Effector CD8-positive, alpha-beta T cell (primary cell): ENCODE results near the gene EEF2.

Source experiments
- DNase-seq: peaks from one replicate; lab custom pipeline; 2025; lab: John Stamatoyannopoulos, UW
- total RNA-seq, 4 experiments: gene quantifications; one replicate each; lab custom pipeline; 2026; lab: John Stamatoyannopoulos, UW

Gene EEF2
- 2,053 to 3,150 (median 2,567) reads per million in 4 experiments for total RNA-seq

DNA sequence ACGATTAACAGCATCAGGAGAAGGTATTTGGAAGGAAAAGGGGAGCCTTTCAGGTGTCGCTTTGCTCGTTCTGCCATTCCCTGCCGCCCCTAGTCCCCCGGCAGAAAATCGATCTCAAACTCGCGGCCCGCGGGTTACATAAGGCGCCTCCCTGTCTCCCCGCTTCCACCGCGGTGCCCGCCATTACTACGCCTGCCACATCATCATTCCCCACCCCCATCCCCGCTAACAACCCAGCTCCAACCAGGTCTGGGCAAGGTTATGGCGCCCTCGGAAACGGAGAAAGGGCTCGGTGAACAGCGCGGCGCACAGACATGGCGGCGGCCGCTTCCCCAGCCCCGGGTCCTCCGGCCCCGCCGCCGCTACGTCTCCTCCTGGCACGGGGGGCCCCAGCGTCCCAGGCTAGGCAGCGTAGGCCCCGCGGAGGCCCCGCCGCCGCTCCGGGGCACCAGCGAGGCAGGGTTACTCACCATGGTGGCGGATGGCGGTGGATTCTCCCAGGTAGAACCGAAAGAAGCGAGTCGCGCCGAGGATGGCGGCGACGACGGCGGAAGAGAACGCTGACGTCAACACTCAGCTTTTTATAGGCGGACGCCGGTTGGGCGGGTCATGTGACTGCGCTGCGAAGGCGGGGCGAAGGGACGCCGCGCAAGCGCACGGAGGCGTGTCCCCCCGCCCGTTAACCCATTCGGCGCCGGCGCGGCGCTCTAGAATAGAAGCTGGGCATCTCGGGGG, at the start of gene EEF2:
Gene EEF2, minus strand, starts transcription at position 556 of the 735 bp plus-strand sequence. Its CDS starts 83 bp downstream, at position 473.
- DNase-seq = peak; percentile 88

DNA sequence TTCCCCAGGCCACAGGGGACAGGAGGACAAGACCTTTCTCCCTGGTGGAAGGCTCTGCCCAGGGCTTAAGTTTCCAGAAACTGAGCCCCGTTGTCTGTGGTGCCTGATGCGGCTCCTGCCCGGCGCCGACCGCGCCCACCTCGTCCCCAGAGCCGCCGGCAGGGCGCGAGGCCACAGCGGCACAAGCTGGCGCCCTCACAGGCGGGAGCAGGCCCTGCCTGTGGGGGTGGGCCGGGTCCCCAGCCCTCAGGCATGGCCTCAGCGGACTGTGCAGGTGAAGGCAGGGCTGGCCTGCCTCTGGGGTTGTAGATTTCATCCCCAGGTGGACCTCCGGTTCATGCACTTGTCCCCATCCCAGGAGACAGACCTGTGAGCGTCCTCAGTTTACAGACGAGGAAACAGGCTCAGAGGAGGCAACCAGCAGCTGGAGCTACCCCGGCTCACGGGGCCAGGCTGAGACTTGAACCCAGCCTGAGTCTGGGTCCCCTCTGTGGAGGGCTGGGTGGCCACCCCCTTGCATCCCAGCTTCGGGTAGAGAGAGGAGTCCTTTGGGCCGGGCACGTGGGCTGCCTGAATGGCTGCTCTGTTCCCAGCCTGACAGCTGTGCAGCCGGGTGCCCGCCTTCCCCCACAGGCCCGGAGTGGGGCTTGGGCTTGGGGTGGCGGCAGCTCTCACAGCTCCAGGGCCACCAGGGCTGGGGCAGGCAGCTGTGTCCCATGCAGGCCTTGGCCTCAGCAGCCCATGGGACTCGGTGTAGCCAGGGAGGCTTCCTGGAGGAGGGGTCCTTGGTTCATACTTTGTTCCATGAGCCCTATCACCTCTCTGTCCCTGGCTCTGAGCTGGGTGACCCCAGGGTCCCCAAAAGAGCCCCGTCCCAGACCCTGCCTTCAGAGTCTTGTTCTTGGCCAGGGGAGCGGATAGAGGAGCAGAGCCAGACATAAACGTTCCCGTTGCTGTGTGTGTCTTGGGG, 49.1 kb upstream of the EEF2 start:
- no peak for DNase-seq

DNA sequence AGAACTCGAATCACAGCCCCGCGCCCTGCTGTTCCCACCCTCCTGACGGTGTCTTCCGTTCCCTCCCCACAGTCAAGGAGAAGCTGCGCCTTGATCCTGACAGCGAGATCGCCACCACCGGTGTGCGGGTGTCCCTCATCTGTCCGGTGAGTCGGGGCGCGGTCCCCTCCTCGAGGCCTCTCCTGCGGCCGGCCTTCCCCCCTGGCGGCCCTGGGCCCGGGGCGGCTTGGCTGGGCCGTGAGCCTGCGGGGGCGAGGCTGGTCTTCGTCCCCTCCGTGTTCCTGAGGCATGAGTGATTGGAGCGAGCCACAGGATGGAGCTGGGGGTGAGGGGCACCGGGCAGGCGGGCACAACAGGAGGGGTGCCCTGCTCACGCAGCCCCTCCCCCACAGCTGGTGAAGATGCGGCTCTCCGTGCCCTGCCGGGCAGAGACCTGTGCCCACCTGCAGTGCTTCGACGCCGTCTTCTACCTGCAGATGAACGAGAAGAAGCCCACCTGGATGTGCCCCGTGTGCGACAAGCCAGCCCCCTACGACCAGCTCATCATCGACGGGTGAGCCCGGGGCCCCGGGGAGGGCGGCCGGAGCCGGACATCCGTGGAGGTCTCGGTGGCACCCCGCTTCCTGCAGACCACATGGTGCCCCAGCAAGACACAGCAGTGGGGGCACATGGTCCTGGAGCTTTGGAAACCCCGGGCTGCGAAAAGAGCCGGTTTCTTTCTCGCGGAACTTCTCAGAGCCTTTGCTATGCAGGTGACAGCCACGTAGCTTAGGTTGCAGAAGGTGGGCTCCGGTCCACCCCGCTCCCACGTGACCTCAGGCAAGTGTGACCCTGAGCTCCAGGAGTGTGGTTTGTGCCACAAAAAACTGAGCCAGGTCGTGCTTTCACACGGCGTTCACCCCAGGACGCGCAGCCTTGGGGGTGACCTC, 48.0 kb upstream of the EEF2 start:
- no peak for DNase-seq

DNA sequence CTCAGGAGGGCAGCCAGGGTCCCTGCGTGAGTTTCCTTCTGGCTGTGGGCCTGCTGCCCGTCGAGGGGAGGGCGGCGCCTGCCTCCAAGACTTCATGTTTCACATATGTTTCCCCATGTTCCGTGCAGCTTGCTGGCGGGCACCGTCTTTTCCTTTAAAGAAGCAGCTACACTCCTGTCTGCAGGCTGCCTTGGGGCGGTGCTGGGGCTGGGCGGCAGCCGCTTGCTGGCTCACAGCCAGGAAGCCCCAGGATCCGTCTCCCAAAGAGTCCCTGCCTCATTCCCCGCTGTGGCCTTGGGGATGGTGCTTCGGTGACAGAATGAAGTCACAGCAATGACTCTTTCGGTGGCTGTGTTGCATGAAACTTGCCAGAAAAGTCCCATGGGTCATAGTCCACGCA, 47.2 kb upstream of the EEF2 start:
- DNase-seq = no peak

DNA sequence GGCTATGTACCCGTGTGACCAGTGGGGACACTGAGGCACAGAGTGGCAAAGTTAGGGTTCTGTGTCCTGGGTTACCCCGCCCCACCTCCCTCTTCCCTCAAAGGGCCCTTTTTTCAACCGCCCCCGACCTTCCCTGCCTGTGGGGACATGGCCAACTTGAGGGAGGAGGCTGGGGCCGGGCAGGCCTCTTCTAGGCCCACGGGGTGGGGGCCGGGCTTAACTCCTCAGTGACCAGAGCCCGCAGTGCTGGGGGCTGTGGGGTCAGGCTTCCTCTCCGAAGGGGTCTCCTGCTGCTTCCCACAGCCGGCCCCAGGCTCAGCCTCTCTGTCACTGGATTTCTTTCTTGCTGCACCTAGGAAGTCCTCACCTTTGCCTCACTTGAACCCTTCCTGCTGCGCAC, 46.2 kb upstream of the EEF2 start:
- no peak for DNase-seq

DNA sequence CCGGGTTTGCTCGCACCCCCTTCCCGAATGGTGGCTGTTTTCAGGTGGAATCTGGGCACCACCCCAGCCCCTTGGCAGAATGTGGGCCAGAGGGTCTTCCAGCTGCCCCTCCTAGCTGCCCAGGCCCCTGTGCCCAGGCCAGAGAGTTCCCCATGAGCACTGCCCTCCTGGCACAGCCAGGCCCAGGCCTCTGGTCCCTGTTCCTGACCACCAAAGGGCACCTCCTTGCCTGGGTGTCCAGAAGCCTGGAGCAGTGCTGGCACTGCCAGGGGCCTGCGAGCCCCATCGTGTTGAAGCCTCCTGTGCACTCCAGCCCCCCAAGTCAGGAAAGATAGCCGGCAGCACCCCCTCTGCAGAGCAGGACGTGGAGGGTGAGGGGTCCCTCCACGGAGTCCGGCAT, 45.7 kb upstream of the EEF2 start:
- no peak for DNase-seq

DNA sequence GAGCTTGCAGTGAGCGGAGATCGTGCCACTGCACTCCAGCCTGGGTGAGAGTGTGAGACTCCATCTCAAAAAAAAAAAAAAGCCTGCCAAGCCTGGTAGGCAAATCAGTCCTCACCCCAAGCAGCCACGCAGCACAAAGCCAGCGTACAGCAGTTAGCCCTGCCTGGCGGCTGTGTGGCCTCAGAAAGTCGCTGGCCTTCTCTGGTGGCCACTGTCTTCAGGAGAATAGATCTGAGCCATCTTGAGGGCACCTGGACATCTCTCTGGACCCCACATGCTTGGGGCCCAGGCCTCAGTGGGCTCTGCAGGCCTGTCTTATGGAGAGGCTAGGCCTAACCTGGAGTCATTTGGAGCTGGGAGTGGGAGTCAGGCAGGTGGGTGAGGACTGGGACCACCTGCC, 45.3 kb upstream of the EEF2 start:
- DNase-seq = no peak

DNA sequence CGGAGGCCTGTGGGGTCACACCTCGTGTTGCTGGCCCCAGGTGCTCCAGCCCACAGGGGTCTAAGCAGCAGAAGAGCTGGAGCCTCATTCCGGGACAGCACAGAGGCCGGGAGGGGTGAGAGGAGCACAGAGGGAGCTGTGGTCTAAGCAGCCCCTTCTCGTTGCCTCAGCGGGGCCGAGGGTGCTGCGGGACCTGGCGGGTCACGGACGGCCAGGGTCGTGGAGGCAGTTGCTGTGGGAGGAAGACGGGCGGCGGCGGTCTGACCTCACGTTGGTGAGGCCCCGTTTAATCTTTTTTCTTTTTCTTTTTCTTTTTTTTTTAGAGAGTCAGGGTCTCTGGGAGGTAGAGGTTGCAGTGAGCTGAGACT, 44.0 kb upstream of the EEF2 start:
- DNase-seq = no peak

DNA sequence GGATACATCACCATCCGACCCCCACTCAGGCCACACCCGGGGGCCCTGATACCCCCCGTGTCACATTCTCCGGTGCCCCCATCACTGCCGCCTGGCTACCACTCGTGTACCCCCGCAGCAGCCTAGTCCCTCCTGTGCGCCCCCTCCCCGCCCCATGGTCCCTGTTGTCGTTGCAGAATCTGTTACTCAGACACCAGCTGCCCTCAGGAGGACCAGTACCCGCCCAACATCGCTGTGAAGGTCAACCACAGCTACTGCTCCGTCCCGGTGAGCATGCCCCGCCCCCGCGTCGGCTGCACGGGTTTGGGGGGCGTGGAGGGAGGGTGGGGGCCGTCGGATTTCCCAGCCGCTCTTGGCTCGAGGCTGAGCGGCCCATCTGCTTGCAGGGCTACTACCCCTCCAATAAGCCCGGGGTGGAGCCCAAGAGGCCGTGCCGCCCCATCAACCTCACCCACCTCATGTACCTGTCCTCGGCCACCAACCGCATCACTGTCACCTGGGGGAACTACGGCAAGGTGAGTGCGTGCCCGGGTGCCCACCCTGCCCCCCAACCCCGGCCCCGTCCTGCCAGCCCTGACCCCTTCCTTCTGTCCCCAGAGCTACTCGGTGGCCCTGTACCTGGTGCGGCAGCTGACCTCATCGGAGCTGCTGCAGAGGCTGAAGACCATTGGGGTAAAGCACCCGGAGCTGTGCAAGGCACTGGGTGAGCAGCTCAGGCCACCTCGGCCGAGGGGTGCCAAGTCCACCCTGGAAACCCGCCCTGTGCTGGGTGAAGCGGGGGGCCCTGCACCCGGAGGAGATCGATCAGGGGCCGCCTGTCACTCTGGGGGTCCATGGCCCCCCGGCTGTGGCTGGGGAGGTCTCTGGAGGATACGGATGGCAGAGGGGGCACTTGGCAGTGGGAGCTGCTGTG, 43.3 kb upstream of the EEF2 start:
- no peak for DNase-seq

DNA sequence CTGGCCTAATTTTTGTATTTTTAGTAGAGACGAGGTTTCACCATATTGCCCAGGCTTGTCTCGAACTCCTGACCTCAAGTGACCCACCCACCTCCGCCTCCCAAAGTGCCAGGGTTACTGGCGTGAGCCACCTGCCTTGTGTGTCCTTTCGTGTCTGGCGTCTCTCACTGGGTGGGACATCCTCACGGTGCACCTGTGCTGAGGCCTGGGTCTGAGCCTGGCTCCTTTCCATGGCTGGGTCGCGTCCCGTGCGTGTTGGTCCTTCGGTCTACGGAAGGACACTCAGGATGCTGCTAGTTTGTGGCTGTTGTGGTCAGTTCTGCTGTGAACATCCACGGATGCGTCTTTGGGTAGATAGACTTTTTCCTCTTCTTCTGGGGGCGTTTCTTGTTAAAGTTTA, 41.9 kb upstream of the EEF2 start:
- no peak for DNase-seq

DNA sequence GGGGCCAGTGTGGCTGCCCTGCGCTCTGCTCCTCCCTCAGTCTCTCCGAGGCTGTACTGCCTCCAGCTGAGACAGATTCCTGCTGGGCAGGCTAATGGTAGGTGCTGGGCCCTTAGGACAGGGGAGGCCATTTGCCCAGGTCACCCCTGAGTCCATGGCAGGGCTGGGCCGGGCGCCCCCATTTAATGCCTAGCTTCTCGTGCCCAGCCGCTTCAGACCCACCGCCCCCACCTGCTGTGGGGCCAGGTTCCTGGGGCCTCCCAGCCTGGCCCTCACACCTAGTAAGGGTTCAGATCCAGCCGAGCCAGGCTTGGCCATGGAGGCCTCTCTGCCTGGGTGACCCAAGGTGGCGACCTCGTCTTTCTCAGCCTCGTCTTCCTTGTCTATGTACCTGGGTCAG, 40.1 kb upstream of the EEF2 start:
- DNase-seq = no peak

DNA sequence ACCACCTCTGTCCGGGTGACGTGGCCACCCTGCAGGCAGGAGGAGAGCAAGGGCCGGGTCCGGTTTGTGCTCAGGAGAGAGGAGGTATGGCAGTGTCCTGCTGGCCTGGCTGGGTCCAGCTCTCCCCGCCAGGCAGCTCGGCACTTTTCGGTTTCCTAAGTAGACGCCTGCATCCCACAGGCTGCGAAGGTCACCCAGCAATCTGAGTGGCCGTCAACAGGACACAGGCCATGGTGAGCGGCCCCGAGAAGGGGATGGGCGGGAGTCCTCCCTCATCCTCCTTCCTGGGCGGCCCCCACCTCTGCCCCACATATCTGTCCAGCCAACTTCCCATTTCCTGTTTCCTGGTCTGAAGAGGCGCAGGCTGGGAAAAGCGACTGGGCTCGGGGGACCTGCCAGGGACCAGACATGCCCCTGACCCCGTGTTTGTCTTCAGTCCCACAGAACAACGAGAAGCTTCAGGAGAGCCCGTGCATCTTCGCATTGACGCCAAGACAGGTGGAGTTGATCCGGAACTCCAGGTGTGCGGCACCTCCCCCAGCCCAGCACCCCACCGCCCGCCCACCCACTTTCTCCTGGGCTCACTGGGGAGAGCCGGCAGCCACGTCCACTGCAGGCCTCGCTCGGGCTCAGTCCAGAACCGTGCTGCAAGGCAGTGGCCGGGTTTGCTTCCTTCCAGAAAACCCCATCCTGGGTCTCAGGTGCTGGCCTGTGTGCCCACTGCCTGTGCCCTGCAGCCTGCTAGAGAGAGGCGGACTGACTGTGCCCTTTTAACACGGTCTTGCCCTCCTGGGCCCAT, 38.5 kb upstream of the EEF2 start:
- no peak for DNase-seq

DNA sequence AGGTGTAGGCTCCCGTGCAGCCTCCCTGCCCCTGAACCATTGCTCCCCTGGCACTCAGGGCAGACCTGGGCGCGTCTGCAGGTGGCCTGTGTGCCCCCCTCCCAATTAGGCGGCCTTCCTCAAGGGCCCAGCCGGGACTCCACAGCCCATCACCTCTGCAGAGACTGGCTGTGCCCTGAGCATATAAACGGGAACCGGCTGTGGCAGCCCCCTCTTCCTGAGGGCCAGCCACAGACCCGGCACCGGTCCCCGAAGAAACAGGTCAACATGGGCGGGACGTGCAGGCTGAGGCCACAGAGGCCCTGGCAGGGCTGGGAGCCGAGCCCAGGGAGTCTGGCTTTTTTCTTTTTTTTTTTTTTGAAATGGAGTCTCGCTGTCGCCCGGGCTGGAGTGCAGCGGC, 34.3 kb upstream of the EEF2 start:
- no peak for DNase-seq

DNA sequence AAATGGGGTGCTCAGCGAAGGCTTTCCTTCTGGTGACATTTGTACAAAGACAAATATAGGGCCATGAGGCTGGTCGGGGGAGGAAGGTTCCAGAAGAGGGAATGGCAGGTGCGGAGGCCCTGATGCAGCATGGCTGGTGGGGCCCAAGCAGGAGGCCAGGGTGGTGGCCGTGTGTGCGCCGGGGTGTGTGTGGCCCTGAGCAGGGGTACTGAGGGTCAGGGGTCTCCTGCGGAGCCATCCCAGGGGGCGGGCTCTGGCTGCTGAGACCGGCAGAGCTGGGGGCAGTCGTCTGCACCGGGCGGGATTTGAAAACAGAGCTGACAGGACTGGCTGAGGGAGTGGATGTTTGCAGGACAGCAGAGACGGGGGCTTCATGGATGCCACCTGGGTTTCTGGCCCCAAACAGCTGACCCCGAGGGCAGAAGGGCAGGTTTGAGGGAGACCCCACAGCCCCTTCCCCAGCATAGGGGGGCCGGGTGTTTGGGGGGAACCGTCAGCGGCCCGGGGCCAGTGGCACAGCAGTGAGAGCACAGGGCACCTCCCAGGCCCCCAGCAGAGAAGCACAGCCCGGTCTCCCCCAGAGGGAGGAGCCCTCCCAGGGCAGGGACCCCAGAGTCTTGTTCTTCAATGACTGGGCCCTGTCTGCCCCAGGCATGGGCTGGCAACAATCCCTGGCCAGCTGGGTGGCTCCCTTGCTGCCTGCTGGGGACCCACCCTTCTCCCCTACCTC, 33.7 kb upstream of the EEF2 start:
- DNase-seq = no peak

DNA sequence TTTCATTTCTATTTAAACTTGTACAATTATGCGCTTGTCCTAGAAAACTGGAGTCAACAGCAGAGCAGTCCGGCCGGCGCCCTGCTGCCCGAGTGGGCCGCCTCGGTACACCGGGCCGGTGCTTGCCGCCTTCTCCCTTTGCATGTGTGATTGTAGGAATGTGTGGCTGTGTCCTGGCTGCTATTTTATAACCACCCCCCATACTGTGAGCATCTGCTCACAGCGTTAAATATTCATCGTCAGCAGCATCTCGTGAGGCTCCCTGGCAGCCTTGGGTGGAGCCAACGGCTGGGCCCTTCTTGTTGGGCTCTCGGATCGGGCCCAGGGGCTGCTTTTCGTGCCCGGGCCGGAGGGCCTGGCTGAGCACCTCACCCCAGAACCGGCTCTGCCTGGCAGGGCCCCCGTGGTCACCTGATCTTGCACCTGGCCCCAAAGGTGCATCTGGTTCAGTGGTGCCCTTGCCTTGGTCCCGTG, 32.9 kb upstream of the EEF2 start:
- DNase-seq = no peak

DNA sequence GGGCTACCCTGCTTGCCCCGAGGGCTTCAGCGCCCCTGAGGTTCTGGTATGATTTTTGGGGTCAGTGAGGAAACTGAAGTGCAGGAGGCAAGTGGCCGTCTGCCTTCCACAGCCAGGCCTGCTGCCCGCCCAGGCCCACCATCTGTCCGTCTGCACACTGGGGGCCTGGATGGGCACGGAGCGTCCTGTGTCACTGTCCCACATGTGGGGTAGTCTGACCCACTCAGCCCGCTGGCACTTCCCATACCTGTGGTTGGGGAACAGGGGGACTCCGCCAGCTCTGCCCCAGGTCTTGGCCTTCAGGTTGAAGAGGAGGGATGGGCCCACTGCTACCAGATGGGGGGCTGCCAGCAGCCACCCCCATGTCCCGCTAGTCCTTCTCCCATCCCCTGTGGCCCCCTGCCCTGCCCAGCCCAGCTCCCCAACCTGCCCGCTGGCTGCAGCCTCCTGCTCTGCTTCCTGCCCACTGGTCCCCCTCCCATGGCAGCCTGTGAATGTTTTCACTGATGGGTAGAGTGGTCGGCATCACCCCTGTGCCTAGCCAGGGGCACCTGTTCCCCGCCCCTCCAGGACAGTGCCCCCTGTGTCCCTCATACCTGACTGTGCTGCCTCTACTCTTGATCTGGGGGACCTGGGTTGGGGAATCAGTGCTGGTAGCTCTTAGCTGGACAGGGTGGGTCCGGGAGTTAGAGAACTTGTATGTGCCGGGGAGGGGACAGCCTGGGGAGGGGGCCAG, 31.8 kb upstream of the EEF2 start:
- no peak for DNase-seq

DNA sequence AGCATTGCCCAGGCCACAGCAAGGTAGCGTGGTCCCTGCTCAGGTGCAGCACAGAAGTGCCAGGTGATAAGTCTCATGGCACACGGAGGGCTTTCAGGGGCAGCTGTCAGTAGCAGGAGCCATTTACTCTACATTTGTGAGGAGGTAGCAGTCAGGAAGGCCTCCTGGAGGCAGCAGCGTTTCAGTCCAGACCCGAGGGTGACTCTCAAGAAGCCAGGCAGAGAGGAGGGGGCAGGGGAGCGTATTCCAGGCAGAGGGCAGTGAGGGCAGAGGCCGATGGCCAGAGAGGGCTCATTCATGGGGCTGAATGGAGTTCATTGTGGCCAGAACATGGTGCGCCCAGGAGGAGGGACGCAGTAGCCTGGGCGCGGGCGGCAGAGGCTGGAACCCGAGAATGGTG, 31.2 kb upstream of the EEF2 start:
- no peak for DNase-seq

DNA sequence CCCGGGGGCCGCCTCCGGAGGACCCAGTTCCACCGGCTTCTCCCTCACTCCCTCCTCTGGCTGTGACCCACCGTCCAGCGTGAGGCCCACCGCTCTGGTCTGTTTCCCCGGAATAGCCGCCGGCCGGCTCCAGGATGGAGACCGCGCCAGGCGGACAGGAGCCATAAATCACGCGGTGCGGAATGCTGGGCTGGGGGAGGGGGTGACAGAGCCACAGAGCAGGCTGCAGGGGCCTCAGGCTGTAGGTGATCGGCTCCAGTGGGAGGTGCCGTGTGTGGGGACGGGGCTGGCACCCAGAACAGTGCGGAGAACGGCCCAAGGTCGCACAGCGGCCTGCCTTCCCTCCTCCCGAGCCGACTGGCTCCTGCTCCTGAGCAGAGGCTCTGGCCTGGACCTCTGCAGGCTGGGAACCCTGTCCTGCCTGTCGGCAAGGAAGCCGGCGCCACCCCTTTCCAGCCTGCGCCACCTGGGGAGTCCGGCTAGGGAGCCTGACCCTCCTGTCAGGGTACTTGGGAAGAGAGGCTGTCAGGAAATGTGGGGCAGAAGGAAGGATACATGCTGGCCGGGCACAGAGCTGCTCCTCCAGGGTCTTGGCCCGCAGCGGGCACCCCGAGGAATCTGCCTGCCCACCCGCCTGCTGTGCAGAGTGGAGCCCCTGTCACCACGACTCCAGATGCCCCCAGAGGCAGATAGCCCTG, 30.6 kb upstream of the EEF2 start:
- no peak for DNase-seq
